Measurements from ENCODE around the gene MED27.

DNA sequence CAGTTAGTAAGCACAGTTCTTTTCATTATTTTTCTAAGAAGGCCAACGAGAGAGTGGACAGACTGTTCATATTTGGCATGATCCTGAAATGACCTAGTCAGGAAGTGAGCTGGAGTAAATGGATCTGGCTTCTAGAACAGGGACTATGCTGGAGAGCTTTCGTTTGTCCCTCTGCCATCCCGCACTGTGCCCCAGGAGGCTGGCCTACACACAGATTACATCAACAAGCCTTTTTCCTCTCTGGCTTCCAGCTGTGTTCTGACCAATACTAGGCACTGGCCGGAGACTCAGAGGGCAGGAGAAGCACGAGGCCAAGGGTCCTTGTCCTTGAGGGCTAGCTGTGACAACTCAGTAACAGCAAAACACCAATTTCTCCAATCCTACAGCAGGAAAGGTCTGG lies 127.8 kb downstream of the MED27 start:
- TF ChIP-seq RAD21 (IDR thresholded peaks at IDR 0.05 in 1 of 2, conservative IDR thresholded peaks at IDR 0.05 in 1 of 2; ENCODE audit: low read depth in 2 of 2, low read length in 2 of 2) (no peak), POU5F1 (IDR thresholded peaks at IDR 0.05; ENCODE audit: low read depth, low read length) (no peak), GABPA (IDR thresholded peaks at IDR 0.05; ENCODE audit: borderline replicate concordance, insufficient read depth, low read length) (no peak), POLR2A (IDR thresholded peaks at IDR 0.05; ENCODE audit: control extremely low read depth in 1 of 2, low read depth in 2 of 2, low read length in 2 of 2) (no peak), RFX5 (IDR thresholded peaks at IDR 0.05; ENCODE audit: borderline replicate concordance, low read depth, low read length) (no peak), BRCA1 (IDR thresholded peaks at IDR 0.05; ENCODE audit: low read depth, low read length) (no peak), SIN3A (conservative IDR thresholded peaks at IDR 0.05 in 1 of 2, IDR thresholded peaks at IDR 0.05 in 1 of 2; ENCODE audit: low read depth in 1 of 2, low read length in 2 of 2) (no peak), EZH2 (IDR thresholded peaks at IDR 0.05; ENCODE audit: low read depth, low read length, severe bottlenecking) (no peak), JUN (IDR thresholded peaks at IDR 0.05; ENCODE audit: low read depth, low read length) (no peak), RXRA (IDR thresholded peaks at IDR 0.05; ENCODE audit: insufficient read depth, low read depth, low read length) (no peak)
- TF ChIP-seq, protein P1, sequence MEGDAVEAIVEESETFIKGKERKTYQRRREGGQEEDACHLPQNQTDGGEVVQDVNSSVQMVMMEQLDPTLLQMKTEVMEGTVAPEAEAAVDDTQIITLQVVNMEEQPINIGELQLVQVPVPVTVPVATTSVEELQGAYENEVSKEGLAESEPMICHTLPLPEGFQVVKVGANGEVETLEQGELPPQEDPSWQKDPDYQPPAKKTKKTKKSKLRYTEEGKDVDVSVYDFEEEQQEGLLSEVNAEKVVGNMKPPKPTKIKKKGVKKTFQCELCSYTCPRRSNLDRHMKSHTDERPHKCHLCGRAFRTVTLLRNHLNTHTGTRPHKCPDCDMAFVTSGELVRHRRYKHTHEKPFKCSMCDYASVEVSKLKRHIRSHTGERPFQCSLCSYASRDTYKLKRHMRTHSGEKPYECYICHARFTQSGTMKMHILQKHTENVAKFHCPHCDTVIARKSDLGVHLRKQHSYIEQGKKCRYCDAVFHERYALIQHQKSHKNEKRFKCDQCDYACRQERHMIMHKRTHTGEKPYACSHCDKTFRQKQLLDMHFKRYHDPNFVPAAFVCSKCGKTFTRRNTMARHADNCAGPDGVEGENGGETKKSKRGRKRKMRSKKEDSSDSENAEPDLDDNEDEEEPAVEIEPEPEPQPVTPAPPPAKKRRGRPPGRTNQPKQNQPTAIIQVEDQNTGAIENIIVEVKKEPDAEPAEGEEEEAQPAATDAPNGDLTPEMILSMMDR (IDR thresholded peaks at IDR 0.05; ENCODE audit: control extremely low read depth in 1 of 3, insufficient read depth in 1 of 3, low read depth in 1 of 3, low read length in 3 of 3): no peak
